M059J (cell line): Measurements from ENCODE around the gene DLX4. TPM values are rescaled to one million over a fixed set of nuclear protein-coding genes. Genes with fewer than 3 reads are reported as not detected.

Experiments used
- DNase-seq: peaks from one replicate; pipeline ENCODE4 v3.0.0-alpha.2; 2012; ENCODE audit warnings: low read depth
- total RNA-seq: library from RNA; depleted of rRNA; stranded (reverse); fragments of >200 nt; shearing (Covaris generic); gene quantifications from 2 replicates; pipeline ENCODE4 v1.2.3, GENCODE V29; 2014

The DLX4 gene
- total RNA-seq, 1 experiment from 2014 or later = 7.4 TPM

GRCh38 chr17:49987290-49987585 is 18.2 kb downstream of the DLX4 start:
- DNase-seq = peak; percentile 28

DNA sequence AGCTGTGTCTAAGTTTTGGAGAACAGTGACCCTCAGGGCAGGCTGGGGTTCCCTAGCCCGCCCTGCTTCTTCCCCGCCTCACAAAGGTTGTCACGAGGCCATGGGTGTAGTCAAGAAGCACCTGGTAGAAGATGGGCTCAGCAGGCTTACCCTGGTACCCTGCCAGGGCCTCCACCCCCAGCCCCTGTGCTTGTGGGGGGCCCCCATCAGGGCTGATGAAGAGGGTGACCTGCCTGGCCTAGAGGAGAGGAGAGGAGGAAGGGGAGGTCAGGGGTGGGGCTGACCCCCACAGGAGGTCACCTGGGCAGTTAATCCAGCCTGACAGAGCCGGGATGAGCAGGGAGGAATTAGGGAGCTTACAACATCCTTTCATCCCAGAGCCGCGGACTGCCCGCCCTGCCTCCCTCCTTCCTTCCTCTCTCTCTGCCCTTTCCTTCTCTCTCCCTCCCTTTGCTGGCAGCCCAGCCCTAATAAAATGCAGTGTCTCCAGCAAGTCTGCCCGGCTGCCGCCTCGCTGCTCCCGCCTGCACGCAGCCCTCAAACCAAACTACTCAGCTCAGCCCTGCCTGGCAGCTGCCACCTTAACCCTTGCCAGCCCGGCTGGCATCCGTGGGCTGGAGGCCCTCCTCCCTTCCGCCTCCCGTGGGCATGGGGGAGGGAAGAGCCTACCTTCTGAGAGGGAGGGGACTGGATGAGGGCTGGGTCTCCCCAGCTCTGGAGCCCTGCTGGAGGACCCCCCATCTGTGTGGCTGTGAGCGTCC is 18.9 kb downstream of the DLX4 start:
- DNase-seq = peak; percentile 86

DNA sequence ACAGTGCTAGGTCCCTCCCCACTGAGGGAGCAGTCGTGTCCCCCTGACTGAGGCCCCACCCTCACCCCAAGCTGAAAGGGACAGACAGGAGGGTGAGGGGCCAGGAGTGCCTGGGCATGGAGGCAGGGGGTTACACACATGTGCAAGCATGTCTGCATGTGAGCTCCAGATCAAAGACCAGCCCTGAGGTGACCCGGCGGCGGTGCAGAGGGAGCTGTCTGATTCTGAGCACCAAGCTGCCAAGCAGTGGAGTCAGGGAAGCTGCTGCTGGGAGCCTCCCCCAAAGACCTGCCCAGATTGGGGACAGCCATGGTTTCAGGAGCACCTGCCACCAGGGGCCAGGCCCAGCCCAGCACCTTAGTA is 20.5 kb downstream of the DLX4 start:
- no peak for DNase-seq

DNA sequence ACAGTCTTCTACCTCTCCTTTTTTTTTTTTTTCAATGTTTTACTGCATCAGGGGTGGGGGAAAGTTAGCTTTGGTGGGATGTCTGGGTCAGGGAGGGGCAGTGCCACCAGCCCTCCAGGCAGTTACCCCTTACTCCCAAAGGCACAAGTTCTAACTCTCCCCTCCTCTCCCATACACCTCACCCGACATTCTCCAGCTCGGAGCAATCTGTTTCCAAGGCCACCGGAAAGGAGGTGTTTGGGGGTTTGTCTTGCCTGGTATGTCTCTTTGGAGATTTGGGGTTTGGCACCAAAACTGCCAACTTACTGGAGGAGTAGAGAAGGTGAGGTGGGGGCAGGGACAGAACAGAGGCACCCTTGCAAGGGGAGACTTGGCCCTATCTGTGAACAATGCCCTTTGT is 21.3 kb downstream of the DLX4 start:
- DNase-seq = no peak

GRCh38 chr17:49990921-49991320 is 21.9 kb downstream of the DLX4 start:
- no peak for DNase-seq

DNA sequence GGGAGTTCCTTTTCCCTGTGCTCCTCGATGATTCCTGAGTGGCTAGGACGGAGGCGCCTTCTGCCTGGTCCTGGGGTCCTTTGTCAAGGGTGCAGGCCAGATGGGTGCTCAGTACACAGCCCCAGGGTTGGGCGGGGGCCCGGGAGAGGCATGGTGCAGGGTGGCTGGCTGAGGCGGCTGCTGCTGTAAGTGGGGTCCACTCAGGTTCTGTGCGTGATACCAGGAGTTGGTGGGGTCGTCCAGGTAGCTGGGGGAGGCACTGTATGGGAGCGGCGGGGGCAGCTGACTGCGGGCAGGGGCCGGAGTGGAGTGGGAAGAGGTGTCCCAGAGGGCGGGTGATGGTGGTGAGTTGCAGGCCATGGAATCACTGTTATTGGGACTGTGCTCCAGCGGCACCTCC is 22.4 kb downstream of the DLX4 start:
- DNase-seq = no peak

DNA sequence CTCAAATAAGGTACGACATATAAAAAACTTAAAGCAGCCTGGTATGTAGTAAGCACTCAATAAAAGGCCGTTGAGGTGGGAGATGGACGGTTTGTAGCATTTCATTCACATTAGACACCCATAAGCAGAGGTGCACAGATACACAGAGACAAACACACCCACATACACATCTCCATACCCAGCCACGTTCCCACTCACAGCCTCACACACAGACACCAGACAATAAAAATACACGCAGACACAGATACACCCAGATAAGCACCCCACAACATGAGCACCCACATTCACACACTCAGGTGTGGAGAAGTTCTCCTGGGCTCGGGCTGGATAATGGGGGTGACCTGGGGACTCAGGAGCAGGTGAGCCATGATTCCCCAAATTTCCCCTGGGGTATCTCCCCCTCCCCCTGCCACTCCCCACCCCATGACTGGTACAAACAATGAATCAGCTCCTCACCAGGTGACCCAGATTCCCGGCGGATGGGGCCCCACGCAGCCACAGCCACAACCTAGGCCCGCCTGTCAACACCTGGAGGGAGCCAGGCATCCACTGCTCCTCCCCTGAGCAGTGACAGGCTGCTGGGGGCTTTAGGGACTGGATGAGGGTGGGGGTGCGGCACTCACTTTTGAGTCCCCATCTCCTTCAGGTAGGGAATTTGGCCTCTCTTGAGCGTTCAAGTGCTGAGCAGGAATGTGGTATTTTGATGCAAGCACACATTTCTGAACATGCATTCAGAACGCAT is 23.4 kb downstream of the DLX4 start:
- no peak for DNase-seq

GRCh38 chr17:49992933-49993422 is 24.0 kb downstream of the DLX4 start:
- DNase-seq = no peak

DNA sequence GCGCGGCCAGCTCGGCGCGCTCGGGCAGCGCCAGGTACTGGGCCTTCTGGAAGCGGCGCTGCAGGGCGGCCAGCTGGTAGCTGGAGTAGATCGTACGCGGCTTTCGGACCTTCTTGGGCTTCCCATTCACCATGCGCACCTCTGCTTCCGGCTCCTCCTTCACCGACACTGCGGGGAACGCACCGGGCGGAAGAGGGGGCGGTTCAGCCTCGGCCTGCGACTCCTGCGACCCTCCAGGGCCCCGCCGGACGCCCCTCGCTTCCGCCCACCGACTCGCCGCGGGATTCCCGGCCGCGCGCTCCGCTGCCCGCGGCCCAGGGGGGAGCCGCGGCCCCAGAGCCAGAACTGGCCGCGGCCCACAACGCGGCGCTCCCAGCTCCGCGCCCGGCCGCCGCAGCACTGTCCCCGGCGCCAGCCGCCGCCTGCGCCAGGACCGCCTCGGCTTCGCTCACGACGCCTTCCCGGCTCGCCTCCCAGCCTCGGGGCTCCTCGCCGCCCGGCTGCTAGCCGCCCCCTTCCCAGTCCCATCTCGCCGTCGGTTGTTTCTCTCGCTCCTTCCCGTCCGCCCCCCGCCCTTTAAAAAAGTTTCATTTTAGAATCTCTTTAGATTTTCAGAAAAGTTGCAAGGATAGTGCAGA is 24.6 kb downstream of the DLX4 start:
- peak; percentile 54 for DNase-seq

DNA sequence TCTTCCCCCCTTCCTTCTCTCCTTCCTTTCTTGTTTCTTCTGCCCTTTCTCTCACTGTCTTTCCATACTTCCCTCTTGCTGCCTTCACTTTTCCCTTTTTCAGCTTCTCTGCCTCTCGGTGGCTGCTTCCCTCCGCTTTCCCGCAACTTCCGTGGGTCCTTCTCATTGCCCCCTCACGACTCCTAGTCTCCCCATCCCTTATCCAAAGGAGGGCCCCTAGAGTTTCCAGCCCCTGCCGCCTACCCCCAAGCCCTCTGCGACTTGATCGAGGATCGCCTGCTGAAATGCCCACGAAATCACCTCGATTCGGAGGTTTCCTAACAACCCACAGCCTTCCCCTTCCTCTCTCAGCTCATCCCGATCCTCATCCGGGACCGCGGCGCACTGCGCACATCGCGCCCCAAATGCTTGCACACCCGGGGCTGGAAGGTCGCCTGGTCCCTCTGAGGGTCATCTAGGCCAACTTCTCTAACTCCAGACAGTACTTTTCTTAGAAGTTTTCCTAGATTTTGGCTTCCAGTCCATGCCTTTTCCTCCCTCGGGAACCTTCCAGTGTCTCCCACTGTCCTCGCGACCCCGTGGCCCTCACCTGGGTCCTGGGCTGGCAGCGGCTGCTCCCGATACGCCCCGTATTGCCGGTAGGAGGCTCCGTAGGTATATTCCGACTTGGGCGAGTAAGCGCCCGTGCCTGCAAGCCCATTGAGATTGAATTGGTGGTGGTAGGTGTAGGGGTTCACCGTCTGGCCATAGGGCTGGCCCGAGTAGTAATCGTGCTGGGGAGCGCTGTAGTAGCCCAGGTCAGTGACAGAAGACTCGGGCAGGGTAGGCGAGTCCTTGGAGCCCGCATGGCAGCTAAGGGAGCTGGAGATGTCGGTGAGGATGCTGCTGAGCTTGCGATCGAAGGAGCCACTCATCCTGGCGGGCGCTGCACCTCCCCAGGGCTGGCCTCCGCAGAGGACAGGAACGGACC is 25.4 kb downstream of the DLX4 start:
- no peak for DNase-seq

GRCh38 chr17:49995055-49995738 is 26.2 kb downstream of the DLX4 start, which contains the start of gene DLX3:
TSS of gene DLX3 (minus strand) at chr17:49995224. CDS start at chr17:49994998, 226 bp downstream.
- DNase-seq = peak; percentile 86

GRCh38 chr17:49996121-49996494 is 27.1 kb downstream of the DLX4 start:
- no peak for DNase-seq

DNA sequence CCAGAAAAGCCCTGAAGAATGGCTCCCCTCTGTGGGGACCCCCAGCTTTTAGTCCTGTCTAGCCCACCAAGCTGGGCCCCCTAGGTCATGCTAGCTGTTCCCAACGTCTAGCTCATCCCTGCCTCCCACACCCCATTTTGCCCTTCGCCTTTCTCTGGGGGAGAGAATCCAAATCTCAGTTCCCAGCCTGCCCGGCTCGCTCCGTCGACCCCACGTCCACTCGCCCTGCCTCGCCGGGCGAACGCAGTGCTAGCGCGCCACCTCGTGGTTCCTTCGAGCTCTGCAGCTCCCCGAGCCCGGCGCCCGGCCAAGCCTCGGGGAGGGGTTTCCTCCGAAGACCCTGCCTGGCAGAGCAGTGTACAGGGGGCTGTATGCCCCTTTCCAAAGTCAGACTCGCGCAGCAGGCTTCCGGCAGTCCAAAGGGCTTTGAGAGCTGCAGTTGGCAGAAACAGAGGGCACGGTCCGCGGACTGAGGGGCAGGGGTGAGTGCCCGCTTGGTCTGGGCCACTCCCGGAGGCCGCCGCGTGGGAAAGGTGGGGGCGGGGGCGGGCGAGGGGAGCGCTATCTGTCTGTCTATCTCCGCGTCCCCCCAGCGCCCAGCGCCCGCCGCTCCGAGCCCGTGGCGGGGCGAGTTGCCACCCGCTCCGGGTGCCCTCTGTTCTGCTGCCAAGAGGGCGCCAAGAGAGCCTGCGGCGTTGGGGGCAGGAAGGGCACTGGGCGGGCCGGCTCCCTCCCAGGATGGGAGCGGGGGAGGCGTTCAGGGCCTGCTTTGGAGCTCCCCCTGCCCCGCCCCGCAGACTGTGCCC is 27.7 kb downstream of the DLX4 start:
- DNase-seq = peak; percentile 36

DNA sequence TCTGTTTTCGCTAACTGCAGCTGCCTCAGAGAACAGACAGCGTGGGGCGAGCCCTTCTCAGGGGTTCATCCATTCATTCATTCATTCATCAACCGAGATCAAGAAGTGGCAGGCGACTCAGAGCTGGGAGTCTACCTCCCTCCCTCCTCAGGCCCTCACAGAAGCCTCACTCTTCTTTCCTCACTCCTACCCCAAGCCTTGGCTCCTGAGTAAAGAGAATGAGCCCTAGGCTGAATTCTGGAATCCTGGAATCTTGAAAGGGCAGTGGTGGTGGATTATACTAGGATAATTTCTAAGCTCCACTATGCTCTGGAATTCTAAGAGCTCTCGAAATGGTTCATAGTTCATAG is 28.3 kb downstream of the DLX4 start:
- no peak for DNase-seq

DNA sequence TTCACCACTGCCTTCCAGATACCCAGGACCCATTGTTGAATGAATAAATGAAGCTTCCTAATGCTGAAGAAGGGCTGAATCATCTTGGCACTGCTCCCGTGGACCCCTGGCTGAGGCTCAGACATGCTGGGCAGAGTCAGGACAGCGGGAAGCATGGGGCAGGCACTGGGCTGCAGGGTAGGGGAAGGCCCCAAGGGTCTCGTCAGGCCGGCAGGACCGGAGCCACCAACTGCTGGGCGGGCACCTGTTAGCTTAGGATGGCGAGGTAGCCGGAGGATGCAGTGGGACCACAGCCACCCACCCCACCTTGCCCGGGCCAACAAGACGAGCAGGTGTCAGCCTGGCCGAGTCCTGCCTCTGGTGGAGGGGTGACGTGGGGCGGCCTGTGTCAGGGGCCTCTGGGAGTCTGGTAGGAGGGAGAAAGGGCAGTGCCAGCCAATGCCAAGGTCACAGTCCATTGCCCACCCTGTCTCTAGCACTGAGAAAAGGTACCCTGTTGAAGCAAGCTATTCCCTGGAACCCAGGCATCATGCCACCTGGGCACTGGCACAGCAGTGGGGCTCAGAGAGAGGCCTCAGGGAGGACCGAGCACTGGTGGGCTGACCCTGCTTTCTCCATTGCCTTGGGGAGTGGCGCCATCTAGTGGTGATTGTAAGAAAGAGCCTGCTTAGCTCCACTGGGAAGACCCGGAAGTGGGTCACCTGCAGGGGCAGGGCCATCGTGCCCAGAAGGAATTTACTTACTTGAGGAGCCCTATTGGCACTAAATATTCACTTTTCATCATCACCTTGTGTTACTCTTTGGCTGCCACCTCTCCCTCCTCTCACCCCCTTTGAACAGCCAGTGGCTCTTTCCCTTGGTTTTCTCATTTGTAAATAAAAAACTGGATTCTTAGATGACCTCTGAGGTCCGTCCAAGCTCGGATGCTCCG is 29.0 kb downstream of the DLX4 start:
- peak; percentile 88 for DNase-seq

DNA sequence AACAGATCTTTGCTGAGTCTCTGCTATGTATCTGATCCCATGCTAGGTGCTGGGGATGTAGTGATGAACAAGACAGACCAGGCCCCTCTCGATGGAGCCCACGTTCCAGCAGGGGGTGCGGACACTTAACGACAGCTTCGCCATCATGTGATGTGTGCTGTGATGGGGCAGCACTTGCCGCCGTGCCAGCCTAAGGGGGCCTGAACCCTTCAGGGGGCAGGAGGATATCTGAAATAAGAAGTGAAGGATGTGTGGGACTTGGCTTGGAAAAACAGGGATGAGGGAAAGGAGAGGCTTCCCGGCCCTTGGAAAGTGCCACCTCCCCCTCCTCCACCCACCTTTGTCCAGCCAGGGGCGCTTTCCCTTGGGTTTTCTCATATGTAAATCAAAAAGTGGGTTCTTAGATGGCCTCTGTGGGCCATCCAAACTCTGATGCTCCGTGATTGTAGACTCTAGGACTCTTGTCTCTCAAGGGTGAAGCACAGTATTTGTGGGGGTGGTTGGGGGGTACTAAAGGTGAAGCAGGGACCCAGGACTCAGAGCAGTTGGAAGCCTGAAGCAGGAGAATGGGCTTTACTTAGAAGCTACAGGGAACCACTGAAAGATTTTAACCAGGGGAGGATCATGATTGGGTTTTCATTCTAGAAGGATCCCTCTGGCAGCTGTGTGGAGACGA is 30.0 kb downstream of the DLX4 start:
- no peak for DNase-seq

DNA sequence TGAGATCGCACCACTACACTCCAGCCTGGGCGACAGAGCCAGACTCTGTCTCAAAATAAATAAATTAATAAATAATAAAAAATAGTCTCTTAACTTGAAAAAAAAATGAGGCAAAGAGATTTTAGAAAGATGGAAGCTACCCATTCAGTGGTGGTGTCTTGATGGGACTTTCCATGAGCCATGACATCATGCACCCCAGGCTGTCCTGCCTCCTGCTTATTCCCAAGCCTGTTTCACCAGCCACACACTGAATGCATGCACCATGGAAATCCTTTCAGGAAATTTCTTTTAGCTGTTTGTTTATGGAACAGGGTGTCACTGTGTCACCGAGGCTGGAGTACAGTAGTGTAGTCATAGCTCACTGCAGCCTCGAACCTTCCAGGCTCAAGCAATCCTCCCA is 34.9 kb downstream of the DLX4 start:
- DNase-seq = no peak

DNA sequence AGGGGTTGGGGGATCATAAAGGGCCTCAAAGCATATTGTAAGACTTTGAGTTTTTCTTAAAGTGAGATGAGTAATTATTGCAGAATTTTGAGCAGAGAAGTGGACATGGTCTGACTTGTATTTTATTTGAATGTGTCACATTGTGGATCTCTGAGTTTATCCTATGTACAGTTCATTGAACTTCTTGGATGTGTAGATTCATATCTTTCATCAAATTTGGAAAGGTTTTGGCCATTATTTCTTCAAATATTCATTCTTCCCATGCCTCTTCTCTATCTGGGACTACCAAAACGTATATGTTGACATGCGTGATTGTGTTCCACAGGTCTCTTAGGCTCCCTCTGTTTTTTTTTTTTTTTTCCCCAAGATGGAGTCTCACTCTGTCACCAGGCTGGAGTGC is 40.3 kb downstream of the DLX4 start:
- DNase-seq = no peak

- DNase-seq = no peak
Measured at GRCh38 chr17:50013079-50013478, 44.1 kb downstream of the DLX4 start.
